GM18951 (cell line): ENCODE results near the gene RASGRP1.

ENCODE experiments used
- POLR2A ChIP-seq: IDR thresholded peaks from 4 replicates; pipeline ENCODE4 v1.6.1; 2011; ENCODE audit warnings: mild to moderate bottlenecking; ENCODE audit not compliant: insufficient read length, insufficient read depth; ENCODE audit errors: extremely low read depth
- in situ Hi-C: fragments of 300-500 bp; cut with MboI; formaldehyde crosslinking; loops from one replicate; pipeline ENCODE4 v1.12.0; 2022; ENCODE audit warnings: low sequenced_read_pairs, mixed read lengths, inconsistent platforms; ENCODE audit not compliant: unreplicated experiment

The RASGRP1 gene

GRCh38 chr15:38559131-38559530, 5.5 kb downstream of the RASGRP1 start:
- in situ Hi-C loops = no loop called here
- TF ChIP-seq POLR2A = no peak

DNA sequence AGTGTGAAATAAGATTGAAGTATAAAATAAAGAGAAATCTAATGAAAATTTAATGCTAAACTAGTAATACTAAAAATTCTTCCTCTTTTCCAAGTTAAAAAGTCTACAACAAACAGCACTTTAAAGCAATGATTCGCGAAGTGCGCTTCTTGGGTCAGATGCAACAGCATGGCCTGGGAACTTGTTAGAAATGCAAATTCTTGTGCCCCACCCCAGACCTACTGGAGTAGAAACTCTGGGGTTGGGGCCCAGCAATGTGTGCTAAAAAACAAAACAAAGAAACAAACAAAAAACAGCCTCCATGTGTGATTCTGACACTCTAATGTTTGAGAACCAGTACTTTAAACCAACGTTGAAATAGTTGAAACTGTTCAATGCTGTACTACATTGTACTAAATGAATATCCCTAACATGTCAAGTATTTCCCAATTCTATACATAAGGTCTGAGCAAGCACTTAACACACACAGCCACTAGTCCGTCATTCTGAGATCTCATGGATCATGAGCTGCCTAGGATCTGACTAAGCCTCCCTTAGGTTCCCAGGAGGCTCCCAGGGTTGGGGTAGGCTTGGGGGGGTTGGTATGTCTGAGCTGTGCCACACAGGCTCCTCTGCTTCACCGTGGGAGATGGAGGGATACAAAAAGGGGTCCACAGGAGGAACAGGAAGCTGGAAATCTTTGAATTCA, 6.1 kb downstream of the RASGRP1 start:
- no peak for TF ChIP-seq POLR2A
- in situ Hi-C loops = no loop called here

- in situ Hi-C loops = no loop called here
Measured at GRCh38 chr15:38557921-38558320, 6.7 kb downstream of the RASGRP1 start.

GRCh38 chr15:38555686-38556334, 8.8 kb downstream of the RASGRP1 start:
- in situ Hi-C loops = no loop called here

More at GRCh38 chr15:38557921-38558320, 6.7 kb downstream of the RASGRP1 start:
- no peak for TF ChIP-seq POLR2A

DNA sequence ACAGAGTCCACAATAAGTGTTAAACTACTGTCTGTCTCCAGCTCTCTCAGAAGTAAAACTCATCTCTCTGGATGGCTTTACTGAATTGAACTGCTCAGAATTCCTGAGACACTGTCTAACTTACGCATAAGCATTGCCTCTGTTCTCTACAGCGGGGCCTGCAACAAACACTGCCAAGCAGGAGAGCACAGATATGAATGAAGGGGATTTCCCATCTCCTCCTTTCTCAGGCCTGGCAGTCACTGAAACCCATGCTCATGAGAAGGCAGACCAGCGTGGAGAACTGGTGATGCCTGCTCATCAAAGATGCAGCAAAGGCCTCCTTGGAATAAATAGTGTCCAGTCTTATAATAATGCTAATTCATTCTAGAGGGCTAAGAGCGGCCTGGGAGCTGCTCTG, 10.3 kb downstream of the RASGRP1 start:
- no peak for TF ChIP-seq POLR2A
- in situ Hi-C loops = no loop called here

More at GRCh38 chr15:38555686-38556334, 8.8 kb downstream of the RASGRP1 start:
- no peak for TF ChIP-seq POLR2A

DNA sequence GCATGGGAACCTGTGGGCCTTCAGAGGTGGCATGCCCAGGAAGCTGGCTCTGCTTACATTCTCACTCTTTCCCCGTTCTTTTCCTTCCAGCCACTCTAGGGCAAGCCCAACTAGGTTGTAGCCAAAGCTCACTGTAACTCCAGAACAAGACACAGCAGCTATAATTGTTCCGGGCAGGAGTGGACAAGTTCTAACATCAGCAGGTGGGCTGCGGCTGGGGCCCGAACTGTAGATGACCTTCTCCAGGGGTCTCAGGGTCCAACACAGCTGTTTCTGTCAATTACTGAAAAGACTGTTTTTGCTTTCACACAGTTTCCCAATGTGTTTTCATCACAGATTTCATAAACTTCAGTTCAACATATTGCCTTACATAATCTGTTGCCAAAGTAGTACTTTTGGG, 11.5 kb downstream of the RASGRP1 start:
- in situ Hi-C loops = no loop called here
- no peak for TF ChIP-seq POLR2A

DNA sequence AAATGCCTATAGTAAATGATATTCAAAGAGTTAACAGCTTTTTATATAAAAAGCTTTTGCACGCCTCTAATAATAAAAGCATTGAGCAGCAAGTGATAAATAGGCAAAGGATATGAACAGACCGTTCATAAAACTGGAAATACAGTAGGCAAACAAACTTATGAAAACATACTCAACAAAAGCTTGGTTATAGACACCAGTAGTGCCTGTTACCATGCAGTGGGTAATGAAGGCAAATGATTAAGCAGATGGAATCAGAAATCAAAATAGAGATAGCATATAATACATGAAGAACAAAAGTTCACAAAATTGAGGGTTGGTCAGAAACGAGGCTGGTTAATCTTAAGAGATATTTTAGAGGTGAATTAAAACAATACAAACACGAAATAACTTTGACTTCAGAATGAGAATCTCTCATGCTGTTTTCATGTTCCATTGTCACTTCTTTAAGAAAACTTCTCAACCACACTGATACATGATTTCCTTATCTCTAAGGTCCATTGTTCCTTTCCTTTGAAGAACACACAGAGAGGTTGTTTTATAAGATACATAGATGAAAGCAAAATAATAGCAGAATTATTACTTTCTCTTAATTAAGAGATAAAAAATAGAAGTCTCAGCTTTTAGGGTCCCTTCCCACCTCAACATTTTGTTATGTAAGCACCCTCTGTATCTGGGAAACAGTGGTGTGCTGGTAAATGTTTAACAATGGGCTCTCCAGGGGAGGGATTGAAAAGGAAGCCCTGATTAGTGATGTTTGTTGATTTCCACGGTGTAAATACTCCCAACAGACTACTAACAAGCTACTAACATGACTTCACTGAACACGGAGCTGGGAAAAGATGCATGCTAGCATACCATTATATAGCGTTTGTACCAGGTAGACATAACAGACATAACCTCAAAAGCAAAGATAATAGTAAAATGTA, 12.6 kb downstream of the RASGRP1 start:
- TF ChIP-seq POLR2A = no peak
- in situ Hi-C loops = no loop called here

DNA sequence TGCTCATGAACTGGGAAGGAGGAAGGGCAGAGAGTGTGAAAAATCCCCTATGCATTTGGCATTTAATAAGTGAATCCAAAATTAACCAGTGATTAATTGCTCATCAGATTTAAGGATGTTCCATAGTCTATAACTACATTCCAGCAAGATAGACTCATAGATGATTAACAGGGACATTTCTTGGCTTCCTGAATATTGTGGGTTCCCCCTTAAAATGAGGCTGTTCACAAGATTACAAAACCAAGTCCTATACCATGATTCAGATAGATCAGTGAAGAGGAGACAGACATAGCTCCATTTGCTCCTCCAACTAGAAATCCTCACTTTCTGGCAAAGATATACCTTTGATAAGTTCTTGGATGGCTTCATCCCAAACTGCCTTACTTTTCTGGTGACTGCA, 15.4 kb downstream of the RASGRP1 start:
- in situ Hi-C loops = no loop called here
- TF ChIP-seq POLR2A = no peak

- TF ChIP-seq POLR2A = no peak
- in situ Hi-C loops = no loop called here
Measured at GRCh38 chr15:38547255-38547997, 17.2 kb downstream of the RASGRP1 start.

DNA sequence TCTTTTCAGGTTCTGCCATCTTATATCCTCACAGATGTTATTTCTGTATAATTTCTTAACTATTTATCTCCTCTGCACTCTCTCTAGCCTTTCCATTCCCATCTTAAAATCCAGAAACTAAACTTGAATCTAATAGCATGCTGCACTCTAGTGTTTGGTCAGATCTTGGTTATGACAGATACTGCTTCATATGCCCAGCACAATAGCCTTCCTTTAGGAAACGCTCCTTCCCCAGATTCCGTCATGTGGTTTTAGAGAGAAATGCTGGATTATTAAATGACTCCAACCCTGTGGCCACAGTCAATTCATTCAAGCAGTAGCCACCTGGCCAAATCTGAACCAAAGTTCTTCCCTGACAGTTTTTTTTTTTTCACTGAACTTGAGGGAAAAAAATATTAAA, 19.4 kb downstream of the RASGRP1 start:
- no peak for TF ChIP-seq POLR2A
- in situ Hi-C loops = no loop called here

DNA sequence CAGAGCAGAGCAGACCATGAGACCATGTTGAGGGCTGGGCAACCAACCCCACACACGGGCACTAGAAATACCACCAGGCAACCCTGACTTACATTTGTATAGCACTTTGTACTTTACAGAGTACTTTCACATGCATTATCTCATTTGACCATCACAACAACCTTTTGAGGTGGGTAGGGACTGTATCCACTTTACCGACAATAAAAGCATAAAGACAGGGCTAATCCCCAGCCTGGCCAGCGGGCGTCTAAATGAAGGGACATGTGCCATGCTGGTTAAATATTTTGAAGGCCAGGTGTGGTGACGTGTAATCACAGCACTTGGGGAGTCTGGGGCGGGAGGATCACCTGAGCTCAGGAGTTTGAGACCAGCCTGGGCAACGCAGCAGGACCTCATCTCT, 23.6 kb downstream of the RASGRP1 start:
- in situ Hi-C loops = no loop called here
- no peak for TF ChIP-seq POLR2A

DNA sequence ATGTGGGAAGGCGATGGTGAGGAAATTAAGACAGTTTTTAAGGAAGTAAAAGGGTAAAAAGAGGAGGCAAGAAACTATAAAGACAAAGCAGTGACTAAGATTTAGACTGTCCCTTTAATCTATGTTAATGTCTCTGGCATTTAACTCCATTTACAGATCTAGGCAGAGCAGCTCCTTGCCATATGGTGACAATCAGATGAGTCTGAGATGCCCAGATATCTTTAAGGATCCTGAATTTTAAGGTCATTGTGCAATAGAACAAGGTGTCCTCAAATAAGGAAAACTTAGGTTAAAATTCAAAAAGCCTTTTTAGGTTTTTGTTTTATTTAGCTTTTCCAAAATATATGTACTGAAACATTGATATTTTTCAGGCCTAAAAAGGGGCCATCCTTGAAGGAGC, 24.1 kb downstream of the RASGRP1 start:
- TF ChIP-seq POLR2A = no peak
- in situ Hi-C loops = no loop called here

DNA sequence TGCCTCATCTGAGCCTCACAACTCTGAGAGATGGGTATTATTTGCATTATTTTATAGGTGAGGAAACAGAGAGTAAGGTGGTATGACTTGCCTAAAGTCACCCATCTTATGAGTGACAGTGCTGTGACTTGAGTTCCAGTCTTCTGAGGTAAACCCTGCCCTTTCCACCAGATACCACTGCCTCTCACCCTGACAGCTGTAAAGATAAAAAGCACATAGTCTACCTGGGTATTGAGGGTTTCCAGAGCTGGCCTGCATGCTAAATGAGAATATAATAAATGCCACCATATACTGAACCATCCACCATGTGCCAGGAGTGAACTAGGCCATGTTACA, 25.6 kb downstream of the RASGRP1 start:
- TF ChIP-seq POLR2A = no peak
- in situ Hi-C loops = no loop called here

GRCh38 chr15:38538328-38539007, 26.1 kb downstream of the RASGRP1 start:
- in situ Hi-C loops = no loop called here
- TF ChIP-seq POLR2A = no peak
